ENCODE data around the gene ID4. TPM values are rescaled to one million over a fixed set of nuclear protein-coding genes. Genes with fewer than 3 reads are reported as not detected.

Gene ID4
- total RNA-seq, 1 experiment from 2014 or later: 0.10 TPM

- ATAC-seq (no peak), DNase-seq (ENCODE audit: low read depth, low spot score) (no peak)
- H2AFZ ChIP-seq (ENCODE audit: low read depth, low read length, poor library complexity, severe bottlenecking): no peak overlapping the region
- no peaks in the 10 kb centered on the region; the same call in 1 of the 2 replicates for H3K9me2 ChIP-seq (ENCODE audit: insufficient read depth)
- ChIA-PET CTCF (no interaction called here), RAD21 (ENCODE audit: low non-redundant PET in 1 of 2, low total read pairs in 2 of 2, uncharacterized antibody in 2 of 2, unreplicated experiment in 2 of 2) (no interaction called here), POLR2A (no interaction called here)
- H4K20me1 ChIP-seq (ENCODE audit: insufficient read depth): no peaks in the 10 kb centered on the region
- no peak overlapping the region for H3K9ac ChIP-seq (ENCODE audit: low read length)
- H3K4me1 ChIP-seq (ENCODE audit: control insufficient read depth in 1 of 2, insufficient read depth in 2 of 2, low read length in 2 of 2): no peaks in the 10 kb centered on the region
- intact Hi-C loops (cut with micrococcal nuclease): no loop called here
- no peaks in the 10 kb centered on the region for H3K79me2 ChIP-seq (ENCODE audit: insufficient read depth, low read length)
- no peak overlapping the region for H3K4me3 ChIP-seq (replicated peaks in 1 of 2; ENCODE audit: low read depth in 1 of 2, low read length in 2 of 2)
- no TSS peak for BruUV-seq (replicated peaks)
- H3K27me3 ChIP-seq (ENCODE audit: insufficient read depth, low read length): no peaks in the 10 kb centered on the region
- H3K27ac ChIP-seq (ENCODE audit: low read depth, low read length): no peak overlapping the region
- no peaks in the 10 kb centered on the region for H3K9me3 ChIP-seq (ENCODE audit: control insufficient read depth in 1 of 2, insufficient read depth in 1 of 2, low read depth in 1 of 2, low read length in 2 of 2)
- TF ChIP-seq POLR2AphosphoS5 (IDR thresholded peaks at IDR 0.05; ENCODE audit: low read depth, low read length) (no peak), SRF (IDR thresholded peaks at IDR 0.05; ENCODE audit: low read depth) (no peak), RAD21 (IDR thresholded peaks at IDR 0.05; ENCODE audit: low read depth) (no peak), EGR1 (IDR thresholded peaks at IDR 0.05; ENCODE audit: low read depth) (no peak), CTCF (IDR thresholded peaks at IDR 0.05 in 2 of 3, conservative IDR thresholded peaks at IDR 0.05 in 1 of 3; ENCODE audit: borderline replicate concordance in 1 of 3, insufficient read depth in 1 of 3, low read depth in 2 of 3, low read length in 2 of 3) (no peak), EZH2phosphoT487 (IDR thresholded peaks at IDR 0.05; ENCODE audit: borderline replicate concordance) (no peak), MAX (IDR thresholded peaks at IDR 0.05) (no peak)
- no peaks in the 10 kb centered on the region for H3K36me3 ChIP-seq (ENCODE audit: control insufficient read depth in 1 of 2, insufficient read depth in 2 of 2, low read length in 2 of 2)
- H3K4me2 ChIP-seq (ENCODE audit: low read length): no peak overlapping the region
Observed at GRCh38 chr6:19791267-19791666, 45.9 kb upstream of the ID4 start.

- no peaks in the 10 kb centered on the region for H3K27me3 ChIP-seq (ENCODE audit: insufficient read depth, low read length)
- no peak overlapping the region for H3K4me2 ChIP-seq (ENCODE audit: low read length)
- no TSS peak for BruUV-seq (replicated peaks)
- H3K9me3 ChIP-seq (ENCODE audit: control insufficient read depth in 1 of 2, insufficient read depth in 1 of 2, low read depth in 1 of 2, low read length in 2 of 2): no peaks in the 10 kb centered on the region
- intact Hi-C loops (cut with micrococcal nuclease): no loop called here
- no peak overlapping the region for H2AFZ ChIP-seq (ENCODE audit: low read depth, low read length, poor library complexity, severe bottlenecking)
- no peak overlapping the region for H3K27ac ChIP-seq (ENCODE audit: low read depth, low read length)
- CTCF ChIA-PET: no interaction called here
- DNase-seq (ENCODE audit: low read depth, low spot score) (no peak), ATAC-seq (no peak)
- H3K79me2 ChIP-seq (ENCODE audit: insufficient read depth, low read length): no peaks in the 10 kb centered on the region
- H4K20me1 ChIP-seq (ENCODE audit: insufficient read depth): no peaks in the 10 kb centered on the region
- H3K4me3 ChIP-seq (replicated peaks in 1 of 2; ENCODE audit: low read depth in 1 of 2, low read length in 2 of 2): no peak overlapping the region
- no peak overlapping the region for H3K9ac ChIP-seq (ENCODE audit: low read length)
- TF ChIP-seq CBX3 (IDR thresholded peaks at IDR 0.05; ENCODE audit: low read depth) (no peak), MAX (IDR thresholded peaks at IDR 0.05) (no peak), CTCF (IDR thresholded peaks at IDR 0.05 in 2 of 3, conservative IDR thresholded peaks at IDR 0.05 in 1 of 3; ENCODE audit: borderline replicate concordance in 1 of 3, insufficient read depth in 1 of 3, low read depth in 2 of 3, low read length in 2 of 3) (no peak)
- RAD21 ChIA-PET (ENCODE audit: low non-redundant PET in 1 of 2, low total read pairs in 2 of 2, uncharacterized antibody in 2 of 2, unreplicated experiment in 2 of 2): no interaction called here
- no peaks in the 10 kb centered on the region for H3K4me1 ChIP-seq (ENCODE audit: control insufficient read depth in 1 of 2, insufficient read depth in 2 of 2, low read length in 2 of 2)
- no peaks in the 10 kb centered on the region; the same call in 1 of the 2 replicates for H3K9me2 ChIP-seq (ENCODE audit: insufficient read depth)
- H3K36me3 ChIP-seq (ENCODE audit: control insufficient read depth in 1 of 2, insufficient read depth in 2 of 2, low read length in 2 of 2): no peaks in the 10 kb centered on the region
- POLR2A ChIA-PET: no interaction called here
Observed at GRCh38 chr6:19795211-19795610, 42.0 kb upstream of the ID4 start.

Measured in HCT116 (cell line).